T-cell (primary cell): Measurements from ENCODE around the gene HLA-B. TPM values are rescaled to one million over a fixed set of nuclear protein-coding genes. Genes with fewer than 3 reads are reported as not detected.

Experiments
- ATAC-seq, 4 experiments: fragments of 200-7000 bp in 3 of 4; fragments of 150-1000 bp in 1 of 4; cut with Tn5 transposase; replicated peaks in 1 of 4; 1 replicate in 3 of 4; 2 replicates in 1 of 4; pipeline ENCODE4 v1.10.0; 2021; ENCODE audit warnings: moderate library complexity in 3 of 4, mild to moderate bottlenecking in 2 of 4, moderate number of reproducible peaks in 1 of 4
- CTCF ChIA-PET, 2 donors: fragments of 300-600 bp; sonication (Branson Sonifier 250); formaldehyde crosslinking; loops; one replicate each; lab custom pipeline; 2022; ENCODE audit warnings: antibody characterized with exemption in 2 of 2; lab: Charles Lee
- POLR2A ChIA-PET, 2 donors: fragments of 300-600 bp; sonication (Branson Sonifier 250); formaldehyde crosslinking; loops; one replicate each; lab custom pipeline; 2022; ENCODE audit warnings: antibody characterized with exemption in 2 of 2; lab: Charles Lee
- DNase-seq, 35 experiments: peaks; one replicate each; pipeline versions ENCODE4 v3.0.0 to v3.0.0-alpha.2; 2013 to 2023
- H3K27ac ChIP-seq: one replicate; pipeline ENCODE4 v1.5.1; 2013; ENCODE audit warnings: low read length
- H3K27me3 ChIP-seq, 2 experiments: replicated peaks in 1 of 2; 1 replicate in 1 of 2; 2 replicates in 1 of 2; pipeline versions ENCODE4 v1.6.1 to v1.7.0; 2013; ENCODE audit warnings: low read length in 1 of 2, mixed read lengths in 1 of 2; ENCODE audit not compliant: control insufficient read depth in 2 of 2, insufficient read depth in 2 of 2; ENCODE audit errors: extremely low read depth in 1 of 2
- H3K36me3 ChIP-seq, 2 donors: 1 replicate in 1 of 2; 2 replicates in 1 of 2; pipeline versions ENCODE4 v1.6.1 to v1.7.0; 2013; ENCODE audit warnings: low read length in 1 of 2; ENCODE audit not compliant: control insufficient read depth in 2 of 2, insufficient read depth in 1 of 2; ENCODE audit errors: extremely low read depth in 1 of 2
- H3K4me1 ChIP-seq, 2 experiments: 1 replicate in 1 of 2; 2 replicates in 1 of 2; pipeline versions ENCODE4 v1.6.1 to v1.7.0; 2013; ENCODE audit warnings: low read length in 2 of 2, mixed read lengths in 1 of 2; ENCODE audit not compliant: insufficient read depth in 2 of 2, control insufficient read depth in 1 of 2; ENCODE audit errors: extremely low read depth in 1 of 2
- H3K4me3 ChIP-seq, 2 donors: 1 replicate in 1 of 2; 2 replicates in 1 of 2; pipeline versions ENCODE4 v1.5.1 to v1.7.0; 2013; ENCODE audit warnings: mild to moderate bottlenecking in 2 of 2, low read length in 1 of 2, moderate library complexity in 1 of 2; ENCODE audit not compliant: control insufficient read depth in 1 of 2; ENCODE audit errors: extremely low read depth in 1 of 2
- H3K9me3 ChIP-seq: 2 replicates; pipeline ENCODE4 v1.7.0; 2013
- H3K27ac Mint-ChIP-seq, 2 donors: one replicate each; pipeline ENCODE4 v1.8.0; 2020 to 2021; ENCODE audit warnings: mild to moderate bottlenecking in 2 of 2, mixed read lengths in 2 of 2
- H3K27me3 Mint-ChIP-seq, 2 donors: one replicate each; pipeline ENCODE4 v1.8.0; 2021 to 2022; ENCODE audit warnings: mixed read lengths in 2 of 2
- H3K36me3 Mint-ChIP-seq: one replicate; pipeline ENCODE4 v1.8.0; 2021; ENCODE audit warnings: mixed read lengths
- H3K4me1 Mint-ChIP-seq, 3 donors: one replicate each; pipeline ENCODE4 v1.8.0; 2020 to 2022; ENCODE audit warnings: mixed read lengths in 3 of 3, mild to moderate bottlenecking in 1 of 3
- H3K4me3 Mint-ChIP-seq, 3 donors: one replicate each; pipeline ENCODE4 v1.8.0; 2020 to 2022; ENCODE audit warnings: mild to moderate bottlenecking in 3 of 3, mixed read lengths in 3 of 3, moderate library complexity in 3 of 3
- H3K9me3 Mint-ChIP-seq, 3 donors: one replicate each; pipeline ENCODE4 v1.8.0; 2020 to 2022; ENCODE audit warnings: mixed read lengths in 3 of 3
- WGBS: methylation state at CpG from one replicate; pipeline ENCODE4 v1.1.5; 2013; ENCODE audit warnings: missing lambda C conversion rate; ENCODE audit not compliant: insufficient coverage; 5-methylcytosine and 5-hydroxymethylcytosine counted together
- total RNA-seq, 35 experiments: library from RNA in 6 of 35; stranded (reverse) in 6 of 35; fragments of 120-200 nt in 1 of 35; gene quantifications; one replicate each; pipeline versions ENCODE4 v1.2.1 to v1.2.4 and lab custom pipeline; 2013 to 2026

The HLA-B gene
- total RNA-seq, 5 donors from 2014 or later (not counting 1 experiment from before 2014, with no cell fraction given), result 6,093 to 7,629 (median 6,896) TPM

DNA sequence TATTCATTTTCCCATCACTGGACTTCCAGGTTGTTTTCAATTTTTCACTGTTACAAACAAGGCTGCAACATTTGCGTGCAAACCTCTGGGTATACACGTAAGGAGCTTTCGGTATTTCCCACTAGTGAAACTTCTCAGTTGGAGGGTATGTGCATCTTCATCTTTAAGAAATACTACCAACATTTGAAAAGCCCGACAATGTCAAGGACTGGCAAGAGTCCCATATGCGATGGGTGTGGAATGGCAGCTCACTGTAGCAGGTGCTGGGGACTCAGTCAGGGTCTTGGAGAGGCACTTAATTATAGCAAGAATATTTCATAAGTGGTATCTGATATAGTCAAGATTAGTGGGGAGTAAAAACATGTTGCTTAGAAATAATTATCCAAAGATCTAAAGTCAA is 8.9 kb upstream of the HLA-B start:
- H3K27ac Mint-ChIP-seq, result no peak overlapping the region
- CTCF ChIA-PET, result interaction anchor here (0.6 to 2.6 kb wide), 14 partner anchors 10 to 1437 kb away, joined by 3 to 28 read pairs (median 5); partner anchors contain the start of genes CCHCR1 (in 1 of the 2) and TCF19 (in 1 of the 2)

DNA sequence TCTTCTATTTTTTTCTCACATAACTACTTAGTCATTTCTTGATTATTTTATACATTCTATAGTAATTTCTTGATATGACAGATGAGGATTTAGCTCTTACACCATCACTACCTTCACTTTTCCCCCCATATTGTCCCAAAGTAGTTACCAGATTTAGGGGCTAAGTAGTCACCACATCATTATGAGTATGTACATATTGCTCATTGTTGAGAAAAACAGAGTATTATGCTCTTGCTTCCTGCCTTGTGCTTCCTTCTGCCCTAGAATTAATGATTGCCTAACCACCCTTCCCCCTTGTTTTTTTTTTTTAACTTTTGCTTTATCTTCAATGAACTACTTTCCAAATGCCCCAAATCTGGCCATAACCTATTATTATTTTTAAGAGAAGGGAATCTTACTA is 6.8 kb upstream of the HLA-B start:
- CTCF ChIA-PET, result interaction anchor here in 1 of 2 donors (0.6 to 1.6 kb wide), 3 partner anchors 167 to 389 kb away, joined by 3 read pairs; partner anchors contain the start of gene PSORS1C2
- Histone ChIP-seq H3K36me3 (no peaks in the 10 kb centered on the region), H3K4me3 (no peak overlapping the region), H3K27me3 (peaks cover 2 to 9% of the 10 kb centered on the region in 2 experiments), H3K27ac (no peak overlapping the region), H3K4me1 (peaks cover 2 to 12% of the 10 kb centered on the region in 2 experiments), H3K9me3 (no peaks in the 10 kb centered on the region)
- Mint-ChIP-seq H3K36me3 (peaks cover 11% of the 10 kb centered on the region), H3K9me3 (peaks cover 0 to 3% (median 3%) of the 10 kb centered on the region in 3 donors), H3K27me3 (peaks cover 11 to 13% of the 10 kb centered on the region in 2 donors), H3K4me1 (peaks cover 27 to 47% (median 33%) of the 10 kb centered on the region in 3 donors), H3K27ac (peak overlapping the region in 1 of 2 donors; percentile 47), H3K4me3 (no peak overlapping the region)
- POLR2A ChIA-PET, result no interaction called here
- no peak for ATAC-seq
- DNase-seq, result no peak

More for the DNA sequence above, 8.9 kb upstream of the HLA-B start:
- DNase-seq, result no peak
- H3K4me1 ChIP-seq, result peaks cover 2 to 9% of the 10 kb centered on the region in 2 experiments
- no CpG with 5 or more reads among the region's 5 CpGs for WGBS
- H3K4me3 Mint-ChIP-seq, result peak overlapping the region in 2 of 3 donors; percentile 2 to 79
- H3K27me3 ChIP-seq, result peaks cover 2 to 13% of the 10 kb centered on the region in 2 experiments
- H3K36me3 ChIP-seq, result no peaks in the 10 kb centered on the region
- peaks cover 0 to 3% (median under 1%) of the 10 kb centered on the region in 3 donors for H3K9me3 Mint-ChIP-seq
- no peaks in the 10 kb centered on the region for H3K9me3 ChIP-seq
- H3K27me3 Mint-ChIP-seq, result peaks cover 24 to 29% of the 10 kb centered on the region in 2 donors
- POLR2A ChIA-PET, result interaction anchor here (0.6 to 1.3 kb wide), 5 partner anchors 11 to 840 kb away, joined by 3 to 9 read pairs (median 3); no protein-coding TSS in a partner anchor
- H3K27ac ChIP-seq, result no peak overlapping the region
- H3K36me3 Mint-ChIP-seq, result peaks cover 5% of the 10 kb centered on the region
- peaks cover 10 to 28% (median 20%) of the 10 kb centered on the region in 3 donors for H3K4me1 Mint-ChIP-seq
- no peak overlapping the region for H3K4me3 ChIP-seq
- ATAC-seq, result no peak

DNA sequence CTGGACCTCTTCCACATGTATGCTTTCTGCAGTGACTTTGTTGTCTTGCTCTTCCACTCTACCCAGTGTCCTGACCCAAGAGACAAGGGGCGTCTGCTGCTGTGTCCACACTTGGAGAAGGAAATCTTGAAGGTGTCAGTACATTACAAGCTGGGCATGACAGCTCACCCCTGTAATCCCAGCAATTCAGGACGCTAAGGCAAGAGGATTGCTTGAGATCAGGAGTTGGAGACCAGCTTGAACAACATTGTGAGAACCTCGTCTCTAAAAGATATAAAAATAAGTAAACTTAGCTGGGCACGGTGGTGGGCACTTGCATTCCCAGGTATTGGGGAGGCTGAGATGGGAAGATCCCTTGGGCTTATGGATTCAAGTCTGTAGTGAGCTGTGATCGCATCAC is 5.8 kb upstream of the HLA-B start:
- H3K4me1 Mint-ChIP-seq, result peaks cover 38 to 56% (median 42%) of the 10 kb centered on the region in 3 donors
- H3K27me3 Mint-ChIP-seq, result peaks cover under 1 to 7% of the 10 kb centered on the region in 2 donors
- no CpG with 5 or more reads among the region's 5 CpGs for WGBS
- no peak overlapping the region for H3K27ac Mint-ChIP-seq
- no peak overlapping the region for H3K4me3 Mint-ChIP-seq
- H3K9me3 Mint-ChIP-seq, result peaks cover 0 to 3% (median 3%) of the 10 kb centered on the region in 3 donors
- Histone ChIP-seq H3K4me3 (no peak overlapping the region), H3K9me3 (no peaks in the 10 kb centered on the region), H3K36me3 (no peaks in the 10 kb centered on the region), H3K4me1 (peaks cover 4 to 16% of the 10 kb centered on the region in 2 experiments), H3K27me3 (peaks cover 1 to 9% of the 10 kb centered on the region in 2 experiments), H3K27ac (no peak overlapping the region)
- ChIA-PET CTCF (no interaction called here), POLR2A (no interaction called here)
- ATAC-seq (no peak), DNase-seq (no peak)
- peaks cover 11% of the 10 kb centered on the region for H3K36me3 Mint-ChIP-seq

DNA sequence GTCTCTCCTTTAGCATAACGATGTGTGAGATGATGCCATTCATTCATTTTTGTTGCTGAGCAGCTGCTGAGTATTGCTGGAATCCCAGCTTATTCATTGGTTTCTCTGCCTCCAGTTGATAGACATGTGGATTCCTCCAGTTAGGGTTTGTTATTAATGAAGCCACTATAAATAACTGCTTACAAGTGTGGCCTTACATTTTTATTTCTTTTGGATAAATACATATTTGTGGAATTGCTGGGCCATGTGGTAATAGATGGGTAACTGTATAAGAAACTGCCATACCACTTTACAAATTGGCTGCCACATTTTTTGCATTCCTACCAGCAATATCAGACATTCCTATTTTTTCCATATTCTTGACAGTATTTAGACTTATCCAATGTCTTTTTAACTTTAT is 2.6 kb upstream of the HLA-B start:
- no peak for ATAC-seq
- peaks cover 0 to 3% (median 3%) of the 10 kb centered on the region in 3 donors for H3K9me3 Mint-ChIP-seq
- Histone ChIP-seq H3K9me3 (no peaks in the 10 kb centered on the region), H3K27me3 (no peaks in the 10 kb centered on the region), H3K4me1 (peaks cover 14 to 22% of the 10 kb centered on the region in 2 experiments), H3K27ac (peak overlapping the region; percentile 100), H3K4me3 (no peak overlapping the region), H3K36me3 (peaks cover under 1 to 16% of the 10 kb centered on the region in 2 donors)
- H3K27ac Mint-ChIP-seq, result peak overlapping the region; percentile 70 to 100
- ChIA-PET CTCF (interaction anchor here in 1 of 2 donors (0.6 to 1.1 kb wide), 2 partner anchors 11 to 153 kb away, joined by 4 to 9 read pairs; no protein-coding TSS in a partner anchor), POLR2A (interaction anchor here (0.5 to 0.6 kb wide), 2 partner anchors 161 to 183 kb away, joined by 3 to 6 read pairs; no protein-coding TSS in a partner anchor)
- H3K4me3 Mint-ChIP-seq, result peak overlapping the region in 1 of 3 donors; percentile 96
- no peaks in the 10 kb centered on the region for H3K27me3 Mint-ChIP-seq
- H3K4me1 Mint-ChIP-seq, result peaks cover 39 to 50% (median 41%) of the 10 kb centered on the region in 3 donors
- no peak for DNase-seq
- WGBS, result 100% methylated on average over 1 of the region's 1 CpG
- peaks cover 30% of the 10 kb centered on the region for H3K36me3 Mint-ChIP-seq

DNA sequence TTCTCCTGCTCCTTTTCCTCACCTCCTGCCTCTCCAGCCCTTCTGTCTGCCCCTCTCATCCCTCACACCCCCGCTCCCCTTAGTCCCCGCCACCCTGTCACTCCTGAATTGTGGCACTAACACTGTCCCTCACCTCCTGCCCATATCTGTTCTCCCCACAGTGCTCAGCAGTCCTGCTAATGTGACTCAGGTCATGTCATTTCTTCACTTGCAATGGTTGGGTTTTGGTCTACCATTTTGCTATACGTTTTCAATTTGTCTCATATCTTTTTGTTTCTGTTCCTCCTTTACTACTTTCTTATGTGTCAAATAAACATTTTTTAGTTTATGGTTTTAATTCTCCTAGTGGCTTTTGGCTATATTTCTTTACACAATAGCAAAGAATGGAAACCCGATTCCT is 1.3 kb upstream of the HLA-B start:
- H3K4me3 ChIP-seq, result peak overlapping the region in 1 of 2 donors; percentile 99
- peak overlapping the region; percentile 100 for H3K27ac ChIP-seq
- ChIA-PET POLR2A (interaction anchor here in 1 of 2 donors (0.6 kb wide), 1 partner anchor 1797 kb away, joined by 5 read pairs; no protein-coding TSS in a partner anchor), CTCF (interaction anchor here in 1 of 2 donors (0.6 to 1.1 kb wide), 2 partner anchors 10 to 161 kb away, joined by 3 to 9 read pairs; no protein-coding TSS in a partner anchor)
- Mint-ChIP-seq H3K27me3 (no peaks in the 10 kb centered on the region), H3K4me1 (peaks cover 41 to 54% (median 51%) of the 10 kb centered on the region in 3 donors), H3K36me3 (peaks cover 43% of the 10 kb centered on the region), H3K27ac (peak overlapping the region; percentile 100), H3K4me3 (peak overlapping the region; percentile 96 to 99 (median 99)), H3K9me3 (peaks cover 0 to 3% (median 3%) of the 10 kb centered on the region in 3 donors)
- no peak for DNase-seq
- peaks cover 2 to 28% of the 10 kb centered on the region in 2 donors for H3K36me3 ChIP-seq
- WGBS, result no CpG with 5 or more reads among the region's 4 CpGs
- ATAC-seq, result no peak
- no peaks in the 10 kb centered on the region for H3K9me3 ChIP-seq
- no peaks in the 10 kb centered on the region for H3K27me3 ChIP-seq
- H3K4me1 ChIP-seq, result peaks cover 25 to 34% of the 10 kb centered on the region in 2 experiments

GRCh38 chr6:31357886-31358285 is 907 bp upstream of the HLA-B start:
- peaks cover 26 to 38% of the 10 kb centered on the region in 2 experiments for H3K4me1 ChIP-seq
- CTCF ChIA-PET, result interaction anchor here in 1 of 2 donors (0.6 kb wide), 1 partner anchor 32 kb away, joined by 3 read pairs; no protein-coding TSS in a partner anchor
- ATAC-seq, result no peak
- H3K9me3 ChIP-seq, result no peaks in the 10 kb centered on the region
- H3K27me3 ChIP-seq, result no peaks in the 10 kb centered on the region
- H3K4me1 Mint-ChIP-seq, result peaks cover 45 to 58% (median 53%) of the 10 kb centered on the region in 3 donors
- peak overlapping the region in 1 of 2 donors; percentile 99 for H3K4me3 ChIP-seq
- WGBS, result 6% methylated on average over 3 of the region's 6 CpGs
- H3K4me3 Mint-ChIP-seq, result peak overlapping the region; percentile 96 to 99 (median 99)
- H3K36me3 ChIP-seq, result peaks cover 2 to 29% of the 10 kb centered on the region in 2 donors
- peaks cover 0 to 3% (median 3%) of the 10 kb centered on the region in 3 donors for H3K9me3 Mint-ChIP-seq
- H3K36me3 Mint-ChIP-seq, result peaks cover 46% of the 10 kb centered on the region
- peak overlapping the region; percentile 100 for H3K27ac ChIP-seq
- H3K27ac Mint-ChIP-seq, result peak overlapping the region; percentile 100
- H3K27me3 Mint-ChIP-seq, result no peaks in the 10 kb centered on the region
- POLR2A ChIA-PET, result interaction anchor here in 1 of 2 donors (0.7 kb wide), 1 partner anchor 148 kb away, joined by 4 read pairs; no protein-coding TSS in a partner anchor
- DNase-seq, result no peak
